Glutamatergic neuron (in vitro differentiated cells): ENCODE measurements around the gene PLPP2. TPM values are rescaled to one million over a fixed set of nuclear protein-coding genes. Genes with fewer than 3 reads are reported as not detected.

Experiments
- DNase-seq: peaks from one replicate; pipeline ENCODE4 v3.0.0; 2022
- H3K27ac Mint-ChIP-seq: one replicate; pipeline ENCODE4 v1.8.0; 2020; ENCODE audit warnings: mild to moderate bottlenecking, mixed read lengths, inconsistent platforms; ENCODE audit not compliant: unreplicated experiment
- H3K27me3 Mint-ChIP-seq: one replicate; pipeline ENCODE4 v1.8.0; 2020; ENCODE audit warnings: mild to moderate bottlenecking, moderate library complexity, mixed read lengths, inconsistent platforms; ENCODE audit not compliant: unreplicated experiment
- H3K36me3 Mint-ChIP-seq: one replicate; pipeline ENCODE4 v1.8.0; 2020; ENCODE audit warnings: mild to moderate bottlenecking, mixed read lengths, inconsistent platforms; ENCODE audit not compliant: unreplicated experiment
- H3K4me1 Mint-ChIP-seq: one replicate; pipeline ENCODE4 v1.8.0; 2020; ENCODE audit warnings: mild to moderate bottlenecking, low read depth, mixed read lengths, inconsistent platforms; ENCODE audit not compliant: unreplicated experiment
- H3K4me3 Mint-ChIP-seq: one replicate; pipeline ENCODE4 v1.8.0; 2020; ENCODE audit warnings: mild to moderate bottlenecking, mixed read lengths, inconsistent platforms; ENCODE audit not compliant: unreplicated experiment
- H3K9me3 Mint-ChIP-seq: one replicate; pipeline ENCODE4 v1.8.0; 2020; ENCODE audit warnings: mild to moderate bottlenecking, moderate library complexity, mixed read lengths, inconsistent platforms; ENCODE audit not compliant: unreplicated experiment
- CTCF ChIP-seq: fragments of 200-600 bp; sonication (generic); IDR thresholded peaks from one replicate; pipeline ENCODE4 v1.5.0; 2021; ENCODE audit not compliant: partially characterized antibody, unreplicated experiment
- total RNA-seq: library from RNA; stranded (reverse); fragmentation: NEBNext Ultra II Directional; extraction: Animal tissue kit (Norgen Biotek cat#: 25700); gene quantifications from one replicate; pipeline ENCODE4 v1.2.1, GENCODE V29; 2021; ENCODE audit not compliant: unreplicated experiment

PLPP2 gene
- total RNA-seq, 1 donor from 2014 or later = 0.64 TPM

- no peak for DNase-seq
- Mint-ChIP-seq H3K4me3 (no peak overlapping the region), H3K4me1 (no peaks in the 10 kb centered on the region), H3K9me3 (peaks cover 7% of the 10 kb centered on the region), H3K36me3 (peaks cover 18% of the 10 kb centered on the region), H3K27ac (no peak overlapping the region), H3K27me3 (peaks cover 6% of the 10 kb centered on the region)
- TF ChIP-seq CTCF = no peak
Measured at GRCh38 chr19:311813-312261, 20.6 kb upstream of the PLPP2 start.

GRCh38 chr19:310781-311496 is 19.7 kb upstream of the PLPP2 start:
- Mint-ChIP-seq H3K4me1 (no peaks in the 10 kb centered on the region), H3K4me3 (no peak overlapping the region), H3K27me3 (peaks cover 6% of the 10 kb centered on the region), H3K36me3 (peaks cover 16% of the 10 kb centered on the region), H3K9me3 (peaks cover 6% of the 10 kb centered on the region), H3K27ac (no peak overlapping the region)
- no peak for DNase-seq
- TF ChIP-seq CTCF = no peak

- Mint-ChIP-seq H3K4me1 (no peaks in the 10 kb centered on the region), H3K36me3 (peaks cover 8% of the 10 kb centered on the region), H3K27ac (no peak overlapping the region), H3K9me3 (peaks cover 4% of the 10 kb centered on the region), H3K27me3 (peaks cover 6% of the 10 kb centered on the region), H3K4me3 (no peak overlapping the region)
- DNase-seq = no peak
- TF ChIP-seq CTCF = no peak
Measured at GRCh38 chr19:310141-310651, 19.0 kb upstream of the PLPP2 start.

GRCh38 chr19:309206-309565 is 18.0 kb upstream of the PLPP2 start:
- no peak for TF ChIP-seq CTCF
- Mint-ChIP-seq H3K27ac (no peak overlapping the region), H3K4me3 (no peak overlapping the region), H3K9me3 (peaks cover 4% of the 10 kb centered on the region), H3K4me1 (no peaks in the 10 kb centered on the region), H3K27me3 (peaks cover 9% of the 10 kb centered on the region), H3K36me3 (peaks cover 7% of the 10 kb centered on the region)
- no peak for DNase-seq

- Mint-ChIP-seq H3K36me3 (peaks cover 7% of the 10 kb centered on the region), H3K4me1 (no peaks in the 10 kb centered on the region), H3K27me3 (peaks cover 9% of the 10 kb centered on the region), H3K9me3 (peaks cover 4% of the 10 kb centered on the region), H3K4me3 (no peak overlapping the region), H3K27ac (no peak overlapping the region)
- no peak for DNase-seq
- TF ChIP-seq CTCF = no peak
Measured at GRCh38 chr19:308471-309205, 17.4 kb upstream of the PLPP2 start.
